WTC11 (cell line): Measurements from ENCODE around the gene SESN2. TPM values are rescaled to one million over a fixed set of nuclear protein-coding genes. Genes with fewer than 3 reads are reported as not detected.

ENCODE experiments used
- CDX4 ChIP-seq: fragments of 250-450 bp; sonication (Bioruptor Pico); IDR thresholded peaks from 2 replicates; pipeline ENCODE4 v1.9.0; 2021; ENCODE audit warnings: moderate library complexity, mild to moderate bottlenecking, inconsistent platforms, borderline replicate concordance
- CREB1 ChIP-seq: sonication (generic); formaldehyde crosslinking; IDR thresholded peaks from 2 replicates; pipeline ENCODE4 v1.8.0; 2023; ENCODE audit warnings: mild to moderate bottlenecking, missing genetic modification reagents
- FOXJ3 ChIP-seq: sonication (generic); formaldehyde crosslinking; IDR thresholded peaks from 2 replicates; pipeline ENCODE4 v1.9.0; 2021; ENCODE audit warnings: missing genetic modification reagents, mild to moderate bottlenecking, borderline replicate concordance
- JUN ChIP-seq: sonication (generic); formaldehyde crosslinking; IDR thresholded peaks from 2 replicates; pipeline ENCODE4 v1.8.0; 2023; ENCODE audit warnings: mild to moderate bottlenecking, missing genetic modification reagents
- NFATC4 ChIP-seq: fragments of 250-450 bp; sonication (Bioruptor Pico); IDR thresholded peaks from 2 replicates; pipeline ENCODE4 v1.9.0; 2021; ENCODE audit warnings: mild to moderate bottlenecking
- PRDM15 ChIP-seq: sonication (generic); formaldehyde crosslinking; IDR thresholded peaks from 2 replicates; pipeline ENCODE4 v1.8.0; 2022; ENCODE audit warnings: missing genetic modification reagents
- SOX15 ChIP-seq: fragments of 250-450 bp; sonication (Bioruptor Pico); IDR thresholded peaks from 2 replicates; pipeline ENCODE4 v1.9.0; 2021; ENCODE audit warnings: mild to moderate bottlenecking
- ZNF671 ChIP-seq: fragments of 250-450 bp; sonication (Bioruptor Pico); IDR thresholded peaks from 2 replicates; pipeline ENCODE4 v1.8.0; 2021; ENCODE audit warnings: mild to moderate bottlenecking
- total RNA-seq: library from RNA; stranded (reverse); gene quantifications from 3 replicates; pipeline ENCODE4 v1.2.3, GENCODE V29; 2021
- TF ChIP-seq, protein P1 (sequence below): sonication (generic); formaldehyde crosslinking; IDR thresholded peaks from 2 replicates; pipeline ENCODE4 v1.8.1; 2023; ENCODE audit warnings: mild to moderate bottlenecking, missing genetic modification reagents, moderate library complexity
- TF ChIP-seq, protein P2 (sequence below): fragments of 250-450 bp; sonication (Bioruptor Pico); conservative IDR thresholded peaks from 2 replicates; pipeline ENCODE4 v1.9.0; 2021; ENCODE audit warnings: mild to moderate bottlenecking
- TF ChIP-seq, protein P3 (sequence below): sonication (generic); formaldehyde crosslinking; IDR thresholded peaks from 2 replicates; pipeline ENCODE4 v1.8.1; 2023; ENCODE audit warnings: mild to moderate bottlenecking, missing genetic modification reagents
- TF ChIP-seq, protein P4 (sequence below): sonication (generic); formaldehyde crosslinking; IDR thresholded peaks from 2 replicates; pipeline ENCODE4 v1.8.1; 2023; ENCODE audit warnings: mild to moderate bottlenecking, missing genetic modification reagents, borderline replicate concordance
- TF ChIP-seq, protein P5 (sequence below): sonication (generic); formaldehyde crosslinking; IDR thresholded peaks from 2 replicates; pipeline ENCODE4 v1.8.1; 2023; ENCODE audit warnings: mild to moderate bottlenecking, moderate library complexity, missing genetic modification reagents

The SESN2 gene
- total RNA-seq, 1 experiment from 2014 or later: 38.1 TPM

- TF ChIP-seq, protein P1, sequence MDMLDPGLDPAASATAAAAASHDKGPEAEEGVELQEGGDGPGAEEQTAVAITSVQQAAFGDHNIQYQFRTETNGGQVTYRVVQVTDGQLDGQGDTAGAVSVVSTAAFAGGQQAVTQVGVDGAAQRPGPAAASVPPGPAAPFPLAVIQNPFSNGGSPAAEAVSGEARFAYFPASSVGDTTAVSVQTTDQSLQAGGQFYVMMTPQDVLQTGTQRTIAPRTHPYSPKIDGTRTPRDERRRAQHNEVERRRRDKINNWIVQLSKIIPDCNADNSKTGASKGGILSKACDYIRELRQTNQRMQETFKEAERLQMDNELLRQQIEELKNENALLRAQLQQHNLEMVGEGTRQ: peak; percentile 99
- TF ChIP-seq, protein P2, sequence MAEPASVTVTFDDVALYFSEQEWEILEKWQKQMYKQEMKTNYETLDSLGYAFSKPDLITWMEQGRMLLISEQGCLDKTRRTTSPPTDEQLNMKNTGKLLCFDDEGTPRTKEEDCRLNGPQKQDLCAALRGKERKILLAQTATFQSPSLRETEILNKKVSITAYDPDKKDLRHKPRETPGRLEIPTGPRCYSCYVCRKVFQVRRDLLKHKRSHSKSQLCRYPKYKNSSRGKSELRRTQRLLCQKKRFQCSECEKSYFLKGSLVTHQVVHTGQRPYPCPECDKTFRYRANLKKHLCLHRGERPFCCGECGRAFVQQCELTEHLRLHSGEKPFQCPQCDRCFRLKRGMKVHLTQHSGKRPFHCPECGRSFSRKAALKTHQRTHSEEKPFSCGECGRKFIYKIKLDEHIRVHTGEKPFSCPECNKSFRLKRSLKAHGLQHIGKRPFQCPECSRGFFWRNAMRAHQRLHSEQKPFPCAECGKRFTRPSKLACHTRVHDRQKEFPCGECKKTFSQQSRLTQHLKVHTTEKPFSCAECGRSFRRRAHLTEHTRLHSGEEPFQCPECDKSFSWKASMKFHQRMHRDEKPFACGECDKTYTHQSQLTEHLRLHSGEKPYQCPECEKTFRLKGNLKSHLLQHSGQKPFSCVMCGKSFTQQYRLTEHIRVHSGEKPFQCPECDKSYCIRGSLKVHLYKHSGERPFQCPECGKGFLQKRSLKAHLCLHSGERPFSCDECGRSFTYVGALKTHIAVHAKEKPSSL (CRISPR knock-in tag): no peak
- TF ChIP-seq JUN (no peak), ZNF671 (no peak), NFATC4 (CRISPR knock-in tag) (no peak), CDX4 (no peak), CREB1 (0 out of 2 replicates have a peak, but pooled peaks have one; percentile 18), FOXJ3 (CRISPR knock-in tag) (no peak), PRDM15 (CRISPR knock-in tag) (no peak), SOX15 (no peak)
- TF ChIP-seq, protein P3, sequence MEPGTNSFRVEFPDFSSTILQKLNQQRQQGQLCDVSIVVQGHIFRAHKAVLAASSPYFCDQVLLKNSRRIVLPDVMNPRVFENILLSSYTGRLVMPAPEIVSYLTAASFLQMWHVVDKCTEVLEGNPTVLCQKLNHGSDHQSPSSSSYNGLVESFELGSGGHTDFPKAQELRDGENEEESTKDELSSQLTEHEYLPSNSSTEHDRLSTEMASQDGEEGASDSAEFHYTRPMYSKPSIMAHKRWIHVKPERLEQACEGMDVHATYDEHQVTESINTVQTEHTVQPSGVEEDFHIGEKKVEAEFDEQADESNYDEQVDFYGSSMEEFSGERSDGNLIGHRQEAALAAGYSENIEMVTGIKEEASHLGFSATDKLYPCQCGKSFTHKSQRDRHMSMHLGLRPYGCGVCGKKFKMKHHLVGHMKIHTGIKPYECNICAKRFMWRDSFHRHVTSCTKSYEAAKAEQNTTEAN (CRISPR knock-in tag): peak; percentile 16; the same call in 1 of the 2 replicates
- TF ChIP-seq, protein P4, sequence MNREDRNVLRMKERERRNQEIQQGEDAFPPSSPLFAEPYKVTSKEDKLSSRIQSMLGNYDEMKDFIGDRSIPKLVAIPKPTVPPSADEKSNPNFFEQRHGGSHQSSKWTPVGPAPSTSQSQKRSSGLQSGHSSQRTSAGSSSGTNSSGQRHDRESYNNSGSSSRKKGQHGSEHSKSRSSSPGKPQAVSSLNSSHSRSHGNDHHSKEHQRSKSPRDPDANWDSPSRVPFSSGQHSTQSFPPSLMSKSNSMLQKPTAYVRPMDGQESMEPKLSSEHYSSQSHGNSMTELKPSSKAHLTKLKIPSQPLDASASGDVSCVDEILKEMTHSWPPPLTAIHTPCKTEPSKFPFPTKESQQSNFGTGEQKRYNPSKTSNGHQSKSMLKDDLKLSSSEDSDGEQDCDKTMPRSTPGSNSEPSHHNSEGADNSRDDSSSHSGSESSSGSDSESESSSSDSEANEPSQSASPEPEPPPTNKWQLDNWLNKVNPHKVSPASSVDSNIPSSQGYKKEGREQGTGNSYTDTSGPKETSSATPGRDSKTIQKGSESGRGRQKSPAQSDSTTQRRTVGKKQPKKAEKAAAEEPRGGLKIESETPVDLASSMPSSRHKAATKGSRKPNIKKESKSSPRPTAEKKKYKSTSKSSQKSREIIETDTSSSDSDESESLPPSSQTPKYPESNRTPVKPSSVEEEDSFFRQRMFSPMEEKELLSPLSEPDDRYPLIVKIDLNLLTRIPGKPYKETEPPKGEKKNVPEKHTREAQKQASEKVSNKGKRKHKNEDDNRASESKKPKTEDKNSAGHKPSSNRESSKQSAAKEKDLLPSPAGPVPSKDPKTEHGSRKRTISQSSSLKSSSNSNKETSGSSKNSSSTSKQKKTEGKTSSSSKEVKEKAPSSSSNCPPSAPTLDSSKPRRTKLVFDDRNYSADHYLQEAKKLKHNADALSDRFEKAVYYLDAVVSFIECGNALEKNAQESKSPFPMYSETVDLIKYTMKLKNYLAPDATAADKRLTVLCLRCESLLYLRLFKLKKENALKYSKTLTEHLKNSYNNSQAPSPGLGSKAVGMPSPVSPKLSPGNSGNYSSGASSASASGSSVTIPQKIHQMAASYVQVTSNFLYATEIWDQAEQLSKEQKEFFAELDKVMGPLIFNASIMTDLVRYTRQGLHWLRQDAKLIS (CRISPR knock-in tag): no peak
- TF ChIP-seq, protein P5, sequence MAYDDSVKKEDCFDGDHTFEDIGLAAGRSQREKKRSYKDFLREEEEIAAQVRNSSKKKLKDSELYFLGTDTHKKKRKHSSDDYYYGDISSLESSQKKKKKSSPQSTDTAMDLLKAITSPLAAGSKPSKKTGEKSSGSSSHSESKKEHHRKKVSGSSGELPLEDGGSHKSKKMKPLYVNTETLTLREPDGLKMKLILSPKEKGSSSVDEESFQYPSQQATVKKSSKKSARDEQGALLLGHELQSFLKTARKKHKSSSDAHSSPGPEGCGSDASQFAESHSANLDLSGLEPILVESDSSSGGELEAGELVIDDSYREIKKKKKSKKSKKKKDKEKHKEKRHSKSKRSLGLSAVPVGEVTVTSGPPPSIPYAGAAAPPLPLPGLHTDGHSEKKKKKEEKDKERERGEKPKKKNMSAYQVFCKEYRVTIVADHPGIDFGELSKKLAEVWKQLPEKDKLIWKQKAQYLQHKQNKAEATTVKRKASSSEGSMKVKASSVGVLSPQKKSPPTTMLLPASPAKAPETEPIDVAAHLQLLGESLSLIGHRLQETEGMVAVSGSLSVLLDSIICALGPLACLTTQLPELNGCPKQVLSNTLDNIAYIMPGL (CRISPR knock-in tag): no peak
- TF ChIP-seq, all 79 proteins: peak for 7
These were observed 26.6 kb upstream of the SESN2 start, which contains the start of gene DNAJC8 (continued) for GRCh38 chr1:28232558-28233263.
